Loucy (cell line): ENCODE measurements around the gene GPR39.

Experiments used
- EZH2phosphoT487 ChIP-seq: fragments of 200-600 bp; IDR thresholded peaks from 2 replicates; pipeline ENCODE4 v1.6.1; 2018; ENCODE audit warnings: antibody characterized with exemption, mild to moderate bottlenecking, moderate library complexity, borderline replicate concordance
- TF ChIP-seq, protein P1 (sequence below): fragments of 200-600 bp; sonication (generic); conservative IDR thresholded peaks from 2 replicates; pipeline ENCODE4 v1.5.1; 2014; ENCODE audit warnings: mild to moderate bottlenecking, antibody characterized with exemption, low read length

DNA sequence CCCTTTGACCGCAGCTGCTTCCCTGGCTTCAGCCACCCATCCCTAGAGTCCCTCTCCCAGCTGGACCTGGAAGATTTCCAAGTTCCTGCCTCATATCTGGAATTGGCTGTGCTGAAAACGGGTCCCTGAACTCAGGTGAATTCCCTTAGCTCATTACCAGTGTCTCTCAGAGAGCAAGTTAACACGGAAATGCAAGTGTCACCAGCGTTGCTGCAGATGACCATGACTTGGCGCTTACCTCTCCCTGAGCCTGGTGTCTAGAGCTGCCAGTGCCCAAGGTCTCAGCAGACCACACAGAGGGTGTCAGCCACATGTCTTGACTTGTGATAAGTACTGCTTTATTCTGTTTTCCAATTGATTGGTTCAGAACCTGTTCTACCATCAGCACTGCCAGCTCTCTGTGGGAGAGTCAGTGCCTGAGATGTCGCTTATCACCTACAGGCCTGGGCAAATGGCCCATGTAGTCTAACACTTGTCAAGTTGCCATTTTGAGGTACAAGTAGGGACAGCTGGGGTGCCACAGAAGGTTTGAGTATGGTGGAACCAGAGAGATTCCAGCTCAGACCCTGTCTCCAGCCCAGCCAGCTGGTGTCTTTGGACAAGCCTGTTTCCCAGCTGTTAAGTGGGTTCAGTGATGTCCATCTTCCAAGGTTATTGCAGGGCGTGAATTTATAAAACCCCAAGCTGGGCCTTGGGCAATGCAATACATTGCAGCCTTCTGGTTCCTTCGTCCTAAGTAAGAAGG lies 204.7 kb downstream of the GPR39 start:
- TF ChIP-seq, protein P1, sequence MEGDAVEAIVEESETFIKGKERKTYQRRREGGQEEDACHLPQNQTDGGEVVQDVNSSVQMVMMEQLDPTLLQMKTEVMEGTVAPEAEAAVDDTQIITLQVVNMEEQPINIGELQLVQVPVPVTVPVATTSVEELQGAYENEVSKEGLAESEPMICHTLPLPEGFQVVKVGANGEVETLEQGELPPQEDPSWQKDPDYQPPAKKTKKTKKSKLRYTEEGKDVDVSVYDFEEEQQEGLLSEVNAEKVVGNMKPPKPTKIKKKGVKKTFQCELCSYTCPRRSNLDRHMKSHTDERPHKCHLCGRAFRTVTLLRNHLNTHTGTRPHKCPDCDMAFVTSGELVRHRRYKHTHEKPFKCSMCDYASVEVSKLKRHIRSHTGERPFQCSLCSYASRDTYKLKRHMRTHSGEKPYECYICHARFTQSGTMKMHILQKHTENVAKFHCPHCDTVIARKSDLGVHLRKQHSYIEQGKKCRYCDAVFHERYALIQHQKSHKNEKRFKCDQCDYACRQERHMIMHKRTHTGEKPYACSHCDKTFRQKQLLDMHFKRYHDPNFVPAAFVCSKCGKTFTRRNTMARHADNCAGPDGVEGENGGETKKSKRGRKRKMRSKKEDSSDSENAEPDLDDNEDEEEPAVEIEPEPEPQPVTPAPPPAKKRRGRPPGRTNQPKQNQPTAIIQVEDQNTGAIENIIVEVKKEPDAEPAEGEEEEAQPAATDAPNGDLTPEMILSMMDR = no peak
- TF ChIP-seq EZH2phosphoT487 = no peak
